Muscle layer of colon (tissue), 2 donors: ENCODE measurements around the gene CLCA1.

Experiments used
- H3K27ac ChIP-seq: one replicate; pipeline ENCODE4 v1.7.0; 2013; ENCODE audit warnings: low read depth, mild to moderate bottlenecking, low read length, moderate library complexity
- H3K27me3 ChIP-seq, 2 donors: one replicate each; pipeline ENCODE4 v1.7.0; 2013; ENCODE audit warnings: low read length in 2 of 2, mild to moderate bottlenecking in 2 of 2; ENCODE audit not compliant: insufficient read depth in 2 of 2, control insufficient read depth in 1 of 2
- H3K36me3 ChIP-seq: one replicate; pipeline ENCODE4 v1.7.0; 2013; ENCODE audit warnings: mild to moderate bottlenecking, low read length; ENCODE audit not compliant: insufficient read depth
- H3K4me1 ChIP-seq: one replicate; pipeline ENCODE4 v1.7.0; 2013; ENCODE audit warnings: mild to moderate bottlenecking, low read length; ENCODE audit not compliant: insufficient read depth
- H3K4me3 ChIP-seq, 2 donors: one replicate each; pipeline ENCODE4 v1.7.0; 2013; ENCODE audit warnings: low read length in 2 of 2, low read depth in 1 of 2, mild to moderate bottlenecking in 1 of 2, moderate library complexity in 1 of 2
- H3K9ac ChIP-seq: one replicate; pipeline ENCODE4 v1.7.0; 2013; ENCODE audit warnings: low read length
- H3K9me3 ChIP-seq: one replicate; pipeline ENCODE4 v1.7.0; 2013; ENCODE audit warnings: mild to moderate bottlenecking, low read length
- donor health status: abdominal sarcoma.
- donor health status: Adenocarcinoma of cecum.

CLCA1 gene

DNA sequence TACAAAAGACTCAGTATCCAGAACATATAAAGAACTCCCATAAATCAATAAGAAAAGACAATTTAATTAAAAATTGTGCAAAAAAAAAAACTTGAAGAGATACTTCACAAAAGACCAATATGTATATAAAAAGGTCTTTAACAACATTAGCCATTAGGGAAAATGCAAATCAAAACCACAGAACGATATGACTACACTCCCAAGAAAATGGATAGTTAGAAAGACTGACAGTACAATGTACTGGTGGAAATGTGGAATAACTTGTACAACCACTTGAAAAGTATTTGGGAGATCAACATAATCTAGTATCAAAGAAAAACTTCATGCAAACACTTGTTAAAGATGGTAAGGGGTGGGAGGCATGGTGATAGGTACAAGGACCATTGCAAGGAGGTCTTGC, 3.9 kb upstream of the CLCA1 start:
- H3K9ac ChIP-seq = no peak overlapping the region
- H3K27ac ChIP-seq = no peak overlapping the region
- H3K4me1 ChIP-seq = no peaks in the 10 kb centered on the region
- H3K27me3 ChIP-seq = no peaks in the 10 kb centered on the region
- H3K36me3 ChIP-seq = no peaks in the 10 kb centered on the region
- no peaks in the 10 kb centered on the region for H3K9me3 ChIP-seq
- H3K4me3 ChIP-seq = no peak overlapping the region

DNA sequence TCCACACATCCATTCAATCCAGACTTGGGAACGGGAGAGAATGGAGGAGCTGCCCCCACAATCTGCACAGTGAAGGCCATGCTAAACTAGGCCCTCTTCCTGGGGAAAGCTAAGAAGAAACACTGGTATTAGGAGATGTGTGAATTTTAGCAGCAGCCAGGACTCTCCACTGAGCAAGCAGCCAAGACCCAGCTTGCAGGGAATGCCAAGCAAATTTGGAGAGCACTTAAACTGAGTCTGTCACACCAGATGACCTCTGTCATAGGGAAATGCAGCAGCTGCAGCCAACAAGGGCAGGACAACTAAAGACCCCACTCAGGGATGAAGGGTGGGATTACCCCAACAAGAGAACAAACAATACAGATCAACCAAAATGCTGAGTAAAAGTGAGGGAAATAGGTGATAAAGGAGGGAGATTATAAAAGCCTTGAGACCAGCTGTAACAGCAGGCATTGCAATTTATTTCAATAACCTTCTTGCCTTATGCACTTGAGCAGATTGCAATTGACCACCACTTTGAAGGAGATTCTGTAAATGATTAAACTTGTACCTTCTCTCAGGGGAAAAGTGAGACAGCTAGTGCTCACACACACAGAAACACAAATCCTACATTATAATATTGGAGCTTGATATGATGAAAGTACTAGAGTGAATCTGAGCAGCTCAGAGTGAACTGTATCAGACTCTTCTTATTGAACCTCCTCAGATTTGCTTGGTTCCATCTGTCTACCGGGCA, 2.5 kb upstream of the CLCA1 start:
- H3K9me3 ChIP-seq = no peaks in the 10 kb centered on the region
- no peak overlapping the region for H3K27ac ChIP-seq
- H3K9ac ChIP-seq = no peak overlapping the region
- H3K27me3 ChIP-seq = no peaks in the 10 kb centered on the region
- no peaks in the 10 kb centered on the region for H3K36me3 ChIP-seq
- no peak overlapping the region for H3K4me3 ChIP-seq
- no peaks in the 10 kb centered on the region for H3K4me1 ChIP-seq

DNA sequence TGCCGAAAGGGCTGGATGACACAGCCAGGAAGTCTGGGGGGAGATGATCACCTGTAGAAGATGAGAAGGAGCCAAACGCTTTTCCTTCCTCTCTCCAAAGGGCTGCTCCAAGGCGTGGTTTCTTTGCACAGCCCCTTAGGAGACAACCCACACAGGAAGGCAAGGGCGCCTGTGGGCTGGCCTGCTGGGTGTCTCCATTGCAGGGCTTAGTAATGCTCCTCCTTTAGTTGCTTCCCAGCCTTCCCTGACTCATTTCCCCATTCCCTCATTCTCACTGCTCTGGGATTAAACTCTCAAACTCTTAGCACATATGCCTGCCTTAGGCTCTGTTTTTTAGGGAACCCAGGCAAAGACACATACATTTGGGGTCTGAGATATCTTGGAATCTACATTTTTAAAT, 1.7 kb upstream of the CLCA1 start:
- Histone ChIP-seq H3K27ac (no peak overlapping the region), H3K4me3 (no peak overlapping the region), H3K36me3 (no peaks in the 10 kb centered on the region), H3K9me3 (no peaks in the 10 kb centered on the region), H3K9ac (no peak overlapping the region), H3K27me3 (no peaks in the 10 kb centered on the region), H3K4me1 (no peaks in the 10 kb centered on the region)

DNA sequence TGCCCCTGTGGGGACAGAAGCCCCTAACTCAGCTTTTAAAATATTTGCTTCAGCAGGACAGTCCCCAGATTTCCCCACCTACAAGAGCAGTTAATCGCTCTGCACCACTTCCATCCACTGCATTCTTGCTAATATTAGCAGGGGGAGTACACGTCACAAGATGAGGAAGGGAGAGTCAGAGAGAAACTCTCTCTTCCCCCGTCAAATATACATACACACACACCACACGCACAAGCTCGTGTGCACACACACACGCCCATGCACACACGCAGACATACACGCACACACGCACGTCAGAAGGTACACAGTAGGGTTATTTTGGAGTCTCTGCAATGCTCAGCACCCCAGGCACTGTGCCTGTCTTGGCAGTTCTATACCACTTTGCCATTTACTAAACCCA, 2.1 kb downstream of the CLCA1 start:
- H3K9me3 ChIP-seq = no peaks in the 10 kb centered on the region
- H3K9ac ChIP-seq = no peak overlapping the region
- H3K36me3 ChIP-seq = no peaks in the 10 kb centered on the region
- no peaks in the 10 kb centered on the region for H3K27me3 ChIP-seq
- H3K4me3 ChIP-seq = no peak overlapping the region
- H3K27ac ChIP-seq = no peak overlapping the region
- H3K4me1 ChIP-seq = no peaks in the 10 kb centered on the region

DNA sequence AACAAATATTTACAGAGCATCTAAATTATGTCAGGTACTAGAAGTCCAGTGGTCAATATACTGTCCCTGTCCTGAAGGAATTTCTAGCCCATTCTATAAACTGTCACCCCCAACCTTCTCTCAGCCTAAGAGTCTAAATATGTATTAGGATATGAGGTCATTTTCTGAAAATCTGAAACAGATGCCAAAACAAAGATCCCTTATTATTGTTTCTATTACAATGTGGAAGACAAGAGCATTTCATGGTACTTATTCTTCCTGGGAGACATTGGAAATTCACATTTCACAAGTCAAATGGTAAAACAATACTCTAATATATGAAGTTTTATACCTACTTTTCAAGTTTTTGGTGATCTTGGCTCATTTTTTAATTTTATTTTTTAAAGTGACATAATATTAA, 2.6 kb downstream of the CLCA1 start:
- Histone ChIP-seq H3K4me3 (no peak overlapping the region), H3K36me3 (no peaks in the 10 kb centered on the region), H3K9me3 (no peaks in the 10 kb centered on the region), H3K27ac (no peak overlapping the region), H3K9ac (no peak overlapping the region), H3K27me3 (no peaks in the 10 kb centered on the region), H3K4me1 (no peaks in the 10 kb centered on the region)

DNA sequence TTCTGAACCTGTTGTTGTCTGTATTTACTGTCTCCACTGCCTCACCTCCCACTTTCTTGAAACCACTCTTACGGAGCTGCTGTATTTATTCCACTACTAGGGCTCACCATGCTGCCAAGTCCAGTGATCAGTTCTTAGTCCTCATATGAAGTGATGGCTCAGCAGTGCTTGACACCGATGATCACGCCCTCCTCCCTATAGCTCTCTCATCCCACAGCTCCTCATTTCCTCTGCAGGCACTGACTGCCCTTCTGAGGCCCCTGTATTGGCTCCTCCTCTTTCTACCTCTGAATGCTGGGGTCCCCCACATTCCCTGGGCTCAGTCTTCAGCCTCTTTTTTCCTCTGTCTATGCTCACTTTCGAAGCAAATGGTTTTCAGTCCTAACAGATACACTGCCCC, 3.4 kb downstream of the CLCA1 start:
- Histone ChIP-seq H3K36me3 (no peaks in the 10 kb centered on the region), H3K9ac (no peak overlapping the region), H3K4me1 (peaks cover 3% of the 10 kb centered on the region), H3K4me3 (no peak overlapping the region), H3K9me3 (no peaks in the 10 kb centered on the region), H3K27ac (no peak overlapping the region), H3K27me3 (no peaks in the 10 kb centered on the region)

DNA sequence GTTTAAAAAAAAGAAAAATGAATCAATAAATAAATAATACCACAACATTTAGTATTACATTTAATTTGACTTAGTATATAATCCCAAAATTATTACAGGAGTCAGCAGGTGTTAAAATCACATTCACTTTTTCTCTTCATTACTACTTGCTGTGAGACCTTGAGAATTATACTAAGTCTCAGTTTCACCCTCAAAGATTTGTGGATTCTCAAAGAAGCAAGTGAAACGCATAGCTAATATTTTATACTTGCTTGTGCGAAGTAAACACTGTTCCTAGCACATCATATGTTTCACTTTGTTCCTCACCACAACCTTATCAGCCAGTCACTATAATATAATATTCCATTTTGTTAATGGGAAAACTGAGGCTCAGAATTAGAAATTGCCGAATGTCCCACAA, 4.0 kb downstream of the CLCA1 start:
- Histone ChIP-seq H3K9me3 (no peaks in the 10 kb centered on the region), H3K36me3 (no peaks in the 10 kb centered on the region)

DNA sequence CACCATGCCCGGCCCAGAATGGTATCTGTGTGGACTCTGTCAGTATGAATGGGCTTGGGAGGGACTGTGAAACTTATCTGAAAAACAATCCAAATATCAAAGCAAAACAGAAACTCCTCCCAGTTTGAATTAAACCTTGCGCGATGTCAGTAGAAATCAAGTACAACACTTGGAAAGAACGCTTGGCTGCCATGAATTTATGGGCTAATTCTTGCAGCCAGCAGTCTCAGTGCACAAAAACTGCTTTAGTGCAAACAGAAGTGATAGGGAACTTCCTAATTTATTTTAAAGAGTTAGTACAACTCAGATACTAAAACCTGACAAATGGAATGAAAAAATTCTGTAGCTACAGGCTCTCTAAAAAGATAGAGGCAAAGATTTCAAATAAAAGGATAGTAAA, 8.5 kb downstream of the CLCA1 start:
- H3K4me3 ChIP-seq = no peak overlapping the region
- H3K27me3 ChIP-seq = no peaks in the 10 kb centered on the region
- H3K27ac ChIP-seq = no peak overlapping the region
- peaks cover 11% of the 10 kb centered on the region for H3K4me1 ChIP-seq
- no peaks in the 10 kb centered on the region for H3K9me3 ChIP-seq
- H3K9ac ChIP-seq = no peak overlapping the region
- no peaks in the 10 kb centered on the region for H3K36me3 ChIP-seq

More for the DNA sequence above, 4.0 kb downstream of the CLCA1 start:
- Histone ChIP-seq H3K27ac (no peak overlapping the region), H3K4me3 (no peak overlapping the region), H3K9ac (no peak overlapping the region), H3K27me3 (no peaks in the 10 kb centered on the region), H3K4me1 (peaks cover 8% of the 10 kb centered on the region)

DNA sequence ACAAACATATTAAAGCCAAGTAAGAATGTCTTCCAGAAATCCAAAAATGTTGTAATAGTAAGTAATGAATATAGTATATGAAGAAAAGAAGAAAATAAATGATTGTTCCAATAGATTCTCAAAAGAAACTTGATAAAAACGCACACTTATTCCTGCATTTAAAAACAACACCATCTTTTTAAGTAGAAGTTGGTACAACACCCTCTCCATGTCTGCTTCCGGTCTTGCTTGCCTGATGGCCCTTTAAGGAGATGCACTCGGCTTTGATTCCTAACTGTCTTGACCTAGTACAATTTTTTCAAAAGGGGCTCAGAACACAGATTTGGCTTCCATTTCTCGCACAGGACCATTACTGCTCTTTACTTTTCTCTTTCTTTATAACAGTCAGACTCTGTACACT, 9.0 kb downstream of the CLCA1 start:
- Histone ChIP-seq H3K36me3 (no peaks in the 10 kb centered on the region), H3K27me3 (no peaks in the 10 kb centered on the region), H3K27ac (no peak overlapping the region), H3K4me1 (peaks cover 11% of the 10 kb centered on the region), H3K4me3 (no peak overlapping the region), H3K9ac (no peak overlapping the region), H3K9me3 (no peaks in the 10 kb centered on the region)

DNA sequence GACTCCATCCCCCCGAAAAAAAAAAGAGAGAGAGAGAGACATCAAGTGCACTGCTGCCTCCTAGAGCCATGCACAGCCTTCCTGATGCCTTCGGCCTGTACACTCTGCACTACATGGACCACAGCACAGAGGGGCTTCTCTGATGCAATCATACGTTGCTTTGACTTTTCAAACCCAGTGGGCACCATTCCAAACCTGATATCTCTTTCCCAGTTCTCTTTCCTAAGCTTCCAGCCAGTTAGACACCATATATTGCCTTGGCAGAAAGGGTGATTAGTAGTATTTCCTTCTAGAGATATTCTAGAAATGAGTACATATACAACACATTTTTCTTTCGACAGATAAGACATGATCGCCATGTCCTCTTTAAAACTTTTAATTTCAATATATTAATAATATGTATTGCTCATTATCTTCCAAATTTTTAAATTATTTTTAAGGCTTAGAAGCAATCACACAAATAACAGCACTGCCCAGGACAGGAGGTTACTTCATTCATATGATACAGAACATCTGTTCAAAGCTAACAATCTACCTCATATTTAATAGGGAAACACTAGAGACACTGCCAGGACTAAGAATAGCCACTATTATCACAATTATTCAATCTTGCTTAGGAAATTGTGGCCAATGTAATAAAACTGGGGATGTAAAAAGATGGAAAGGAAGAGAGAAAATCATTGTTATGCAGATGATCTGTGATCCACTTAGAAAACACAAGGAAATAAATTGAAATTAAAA, 9.9 kb downstream of the CLCA1 start:
- Histone ChIP-seq H3K27me3 (no peaks in the 10 kb centered on the region), H3K36me3 (no peaks in the 10 kb centered on the region), H3K4me3 (no peak overlapping the region), H3K27ac (no peak overlapping the region), H3K4me1 (peaks cover 11% of the 10 kb centered on the region), H3K9me3 (no peaks in the 10 kb centered on the region), H3K9ac (no peak overlapping the region)

DNA sequence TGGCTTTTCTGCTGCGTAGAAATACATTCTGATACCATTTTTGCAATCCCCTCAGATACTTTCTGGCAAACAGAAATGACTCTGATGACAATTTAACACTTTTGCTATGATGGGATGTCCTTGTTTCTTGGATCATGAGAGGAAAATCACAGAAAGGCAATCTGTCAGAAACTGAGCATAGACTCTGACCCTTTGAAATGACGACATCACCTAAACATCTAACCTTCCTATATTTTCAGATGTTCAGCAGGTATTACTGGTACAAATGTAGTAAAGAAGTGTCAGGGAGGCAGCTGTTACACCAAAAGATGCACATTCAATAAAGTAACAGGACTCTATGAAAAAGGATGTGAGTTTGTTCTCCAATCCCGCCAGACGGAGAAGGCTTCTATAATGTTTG, 13.2 kb downstream of the CLCA1 start:
- no peaks in the 10 kb centered on the region for H3K9me3 ChIP-seq
- H3K4me3 ChIP-seq = no peak overlapping the region
- no peak overlapping the region for H3K27ac ChIP-seq
- H3K36me3 ChIP-seq = no peaks in the 10 kb centered on the region
- H3K4me1 ChIP-seq = peaks cover 14% of the 10 kb centered on the region
- no peak overlapping the region for H3K9ac ChIP-seq
- no peaks in the 10 kb centered on the region for H3K27me3 ChIP-seq
